PC-3 (cell line): ENCODE results near the gene SVOPL.

Experiments
- EZH2 ChIP-seq: fragments of 300-600 bp; sonication (generic); IDR thresholded peaks from one replicate; pipeline ENCODE4 v1.6.1; 2017; ENCODE audit warnings: antibody characterized with exemption, mild to moderate bottlenecking, low read length; ENCODE audit not compliant: unreplicated experiment
- TF ChIP-seq, protein P1 (sequence below): fragments of 300-600 bp; sonication (generic); conservative IDR thresholded peaks from 2 replicates; pipeline ENCODE4 v1.5.1; 2017; ENCODE audit warnings: antibody characterized with exemption, low read depth, mild to moderate bottlenecking, low read length

DNA sequence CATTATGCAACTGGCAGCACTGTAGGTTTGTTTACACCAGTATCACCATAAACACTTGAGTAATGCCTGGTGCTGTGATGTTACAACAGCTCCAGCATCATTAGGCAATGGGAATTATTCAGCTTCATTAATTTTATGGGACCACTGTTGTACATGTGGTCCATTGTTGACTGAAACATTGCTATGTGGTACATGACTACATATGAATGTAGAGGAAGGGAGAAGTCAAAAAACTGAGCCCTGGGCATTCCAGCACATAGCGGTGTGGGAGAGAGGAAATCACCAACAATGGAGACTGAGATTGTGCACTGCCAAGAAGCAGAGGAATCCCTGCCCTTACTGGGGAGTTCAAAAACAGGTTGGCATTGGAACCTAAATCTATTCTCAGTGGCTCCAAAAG lies 152.1 kb downstream of the SVOPL start:
- TF ChIP-seq, protein P1, sequence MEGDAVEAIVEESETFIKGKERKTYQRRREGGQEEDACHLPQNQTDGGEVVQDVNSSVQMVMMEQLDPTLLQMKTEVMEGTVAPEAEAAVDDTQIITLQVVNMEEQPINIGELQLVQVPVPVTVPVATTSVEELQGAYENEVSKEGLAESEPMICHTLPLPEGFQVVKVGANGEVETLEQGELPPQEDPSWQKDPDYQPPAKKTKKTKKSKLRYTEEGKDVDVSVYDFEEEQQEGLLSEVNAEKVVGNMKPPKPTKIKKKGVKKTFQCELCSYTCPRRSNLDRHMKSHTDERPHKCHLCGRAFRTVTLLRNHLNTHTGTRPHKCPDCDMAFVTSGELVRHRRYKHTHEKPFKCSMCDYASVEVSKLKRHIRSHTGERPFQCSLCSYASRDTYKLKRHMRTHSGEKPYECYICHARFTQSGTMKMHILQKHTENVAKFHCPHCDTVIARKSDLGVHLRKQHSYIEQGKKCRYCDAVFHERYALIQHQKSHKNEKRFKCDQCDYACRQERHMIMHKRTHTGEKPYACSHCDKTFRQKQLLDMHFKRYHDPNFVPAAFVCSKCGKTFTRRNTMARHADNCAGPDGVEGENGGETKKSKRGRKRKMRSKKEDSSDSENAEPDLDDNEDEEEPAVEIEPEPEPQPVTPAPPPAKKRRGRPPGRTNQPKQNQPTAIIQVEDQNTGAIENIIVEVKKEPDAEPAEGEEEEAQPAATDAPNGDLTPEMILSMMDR, result no peak
- TF ChIP-seq EZH2, result no peak
